Measurements from ENCODE around the gene ERC2.

ERC2 gene

DNA sequence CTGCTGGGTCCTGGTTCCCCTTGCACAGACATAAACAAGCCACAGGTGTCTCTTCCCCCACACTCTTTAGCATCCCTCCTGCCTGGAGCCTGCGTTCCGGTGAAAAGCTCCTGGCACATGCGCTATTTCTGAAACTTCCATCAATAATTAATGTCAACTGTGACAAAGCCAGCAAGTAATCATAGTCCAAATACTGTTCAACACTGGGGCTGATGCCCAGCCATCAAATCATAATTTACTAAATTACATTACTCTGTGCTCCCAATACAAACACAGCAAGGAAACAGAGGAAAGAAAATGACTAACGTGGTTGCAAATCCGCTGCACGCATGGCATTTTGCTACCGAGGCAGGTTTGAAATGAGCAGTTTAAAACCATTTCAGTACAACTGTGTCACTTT, 294.7 kb downstream of the ERC2 start:
- DNase-seq: no peak

GRCh38 chr3:56164436-56164835, 303.8 kb downstream of the ERC2 start:
- no peak for DNase-seq

- DNase-seq: no peak
Observed at GRCh38 chr3:56157693-56158362, 310.4 kb downstream of the ERC2 start.

- no peak for DNase-seq
Observed at GRCh38 chr3:56154297-56154696, 314.0 kb downstream of the ERC2 start.

GRCh38 chr3:56147354-56147753, 320.9 kb downstream of the ERC2 start:
- DNase-seq: no peak

- DNase-seq: no peak
Observed at GRCh38 chr3:56145410-56145809, 322.9 kb downstream of the ERC2 start.

DNA sequence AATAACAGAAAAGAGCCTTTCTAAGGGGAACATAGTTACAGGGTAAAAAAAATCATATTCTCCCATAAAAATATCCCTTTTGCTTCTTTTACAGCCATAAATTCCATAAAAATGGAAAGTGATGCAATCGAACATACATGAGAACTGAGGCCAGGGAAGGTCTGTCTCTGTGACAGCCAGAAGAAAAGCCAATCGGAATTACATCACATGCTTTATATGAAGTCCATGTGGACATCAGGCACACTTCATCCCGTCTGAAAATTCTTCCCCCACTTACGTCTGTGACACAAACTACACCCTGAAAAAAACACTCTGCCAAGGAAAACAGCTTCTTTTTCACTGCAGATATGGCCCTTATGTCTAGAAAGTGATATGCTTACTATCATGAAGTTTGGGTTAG, 323.5 kb downstream of the ERC2 start:
- no peak for DNase-seq

- DNase-seq: peak; percentile 27
Observed at GRCh38 chr3:56137415-56137814, 330.9 kb downstream of the ERC2 start.

DNA sequence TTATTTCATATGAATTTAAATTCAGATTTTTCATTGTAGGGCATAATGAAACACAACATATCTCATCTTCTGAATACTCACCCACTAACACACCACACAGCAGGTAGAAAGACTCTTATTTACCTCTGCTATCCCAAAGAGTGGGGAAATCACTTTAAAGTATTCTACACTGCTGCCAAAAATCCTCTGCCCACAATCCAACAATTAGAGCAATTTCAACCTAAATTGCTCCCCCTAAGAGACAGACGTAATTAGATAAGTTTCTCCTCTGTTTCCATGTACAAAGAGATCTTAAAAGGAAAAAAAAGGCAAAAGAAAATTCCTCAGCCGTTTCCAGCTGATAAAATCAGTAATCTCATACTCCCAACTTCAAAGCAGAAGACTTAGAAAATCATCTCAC, 331.8 kb downstream of the ERC2 start:
- DNase-seq: no peak

GRCh38 chr3:56135941-56136340, 332.3 kb downstream of the ERC2 start:
- DNase-seq: peak; percentile 32

GRCh38 chr3:56133423-56133822, 334.8 kb downstream of the ERC2 start:
- DNase-seq: peak; percentile 39

DNA sequence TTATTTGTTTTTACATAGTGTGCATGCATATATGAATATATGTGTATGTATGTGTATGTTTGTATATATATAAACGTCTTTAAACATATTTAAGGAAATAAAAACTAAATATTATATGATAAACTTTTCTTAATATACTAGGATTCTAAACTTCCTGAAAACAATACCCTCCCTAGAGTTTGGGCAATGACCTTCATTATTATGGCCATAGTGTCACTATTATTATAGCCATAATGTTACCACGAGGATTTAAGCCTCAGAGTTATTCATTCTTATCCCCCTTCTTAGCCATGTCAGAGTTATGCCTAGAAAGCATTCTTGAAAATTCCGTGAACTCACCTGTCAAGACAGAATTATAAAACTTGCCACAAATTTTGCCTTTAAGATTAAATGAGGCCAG, 335.5 kb downstream of the ERC2 start:
- no peak for DNase-seq

DNA sequence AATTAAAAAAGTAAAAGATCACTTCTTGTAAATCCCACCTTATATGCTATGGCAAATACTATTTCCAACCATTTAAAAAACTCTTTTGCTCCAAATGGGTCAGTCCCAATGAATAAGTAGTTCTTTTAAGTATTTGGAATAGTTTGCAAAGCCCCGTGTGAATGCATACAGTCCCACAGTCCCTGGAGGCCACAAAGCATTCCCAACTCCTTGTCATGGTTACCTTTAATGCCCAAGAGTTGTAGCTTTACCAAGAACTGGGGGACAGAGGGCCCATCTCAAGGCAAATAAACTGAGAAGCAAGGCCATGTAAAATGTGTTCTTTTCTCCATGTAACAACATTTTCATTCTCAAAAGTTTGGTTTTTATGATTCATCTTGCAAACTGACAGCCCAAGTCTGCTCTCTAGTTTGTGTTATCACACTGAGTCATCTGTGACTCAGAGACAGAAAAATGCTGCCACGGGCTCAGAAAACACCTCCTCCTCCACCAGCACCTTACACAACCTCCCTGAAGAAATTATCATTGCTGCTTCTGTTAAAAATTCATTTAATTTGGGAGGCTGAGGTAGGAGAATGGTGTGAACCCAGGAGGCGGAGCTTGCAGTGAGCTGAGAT, 336.2 kb downstream of the ERC2 start:
- DNase-seq: peak; percentile 80

GRCh38 chr3:56130036-56130435, 338.2 kb downstream of the ERC2 start:
- DNase-seq: no peak

DNA sequence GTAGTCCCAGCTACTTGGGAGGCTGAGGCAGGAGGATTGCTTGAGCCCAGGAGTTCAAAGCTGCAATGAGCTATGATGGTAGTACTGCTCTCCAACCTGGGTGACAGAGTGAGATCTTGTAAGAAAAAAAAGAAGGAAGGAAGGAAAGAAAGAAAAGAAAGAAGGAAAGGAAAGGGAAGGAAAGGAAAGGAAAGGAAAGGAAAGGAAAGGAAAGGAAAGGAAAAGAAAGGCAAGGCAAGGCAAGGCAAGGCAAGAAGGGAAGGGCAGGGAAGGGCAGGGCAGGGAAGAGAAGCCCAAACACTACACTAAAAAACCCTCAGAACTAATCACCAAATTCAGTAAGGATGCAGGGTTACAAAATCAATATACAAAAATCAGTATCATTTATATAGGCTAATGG, 341.6 kb downstream of the ERC2 start:
- no peak for DNase-seq

DNA sequence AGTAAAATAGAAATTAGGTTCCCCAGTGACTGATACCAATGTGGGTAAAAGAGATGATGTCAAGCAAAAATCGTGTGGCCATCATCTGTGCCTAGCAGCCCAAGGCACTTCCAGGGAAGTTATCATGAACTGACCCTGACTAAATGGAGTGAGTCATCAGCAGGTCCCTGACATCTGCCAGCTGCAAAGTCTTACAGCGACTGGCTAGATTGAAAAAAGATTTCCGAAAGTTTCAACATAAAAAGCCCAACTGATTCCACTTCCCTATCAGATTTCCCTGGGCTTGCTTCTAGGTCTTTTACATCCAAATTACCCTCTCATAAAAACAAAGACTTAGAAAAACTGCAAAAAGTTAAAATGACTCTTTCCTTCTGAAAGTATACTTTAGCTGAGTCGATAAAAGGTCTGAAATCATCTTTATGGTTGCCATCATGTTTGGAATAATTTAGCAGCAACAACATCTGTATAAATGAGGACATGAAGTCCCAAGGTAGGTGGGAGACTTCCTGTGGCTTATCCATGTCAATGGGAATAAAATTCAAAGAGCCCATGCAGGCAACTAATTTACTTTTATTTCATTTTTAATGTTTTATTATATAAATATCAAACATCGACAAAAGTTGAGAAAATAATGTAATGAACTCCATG, 342.8 kb downstream of the ERC2 start:
- peak; percentile 29 for DNase-seq

GRCh38 chr3:56124546-56124945, 343.7 kb downstream of the ERC2 start:
- DNase-seq: no peak

DNA sequence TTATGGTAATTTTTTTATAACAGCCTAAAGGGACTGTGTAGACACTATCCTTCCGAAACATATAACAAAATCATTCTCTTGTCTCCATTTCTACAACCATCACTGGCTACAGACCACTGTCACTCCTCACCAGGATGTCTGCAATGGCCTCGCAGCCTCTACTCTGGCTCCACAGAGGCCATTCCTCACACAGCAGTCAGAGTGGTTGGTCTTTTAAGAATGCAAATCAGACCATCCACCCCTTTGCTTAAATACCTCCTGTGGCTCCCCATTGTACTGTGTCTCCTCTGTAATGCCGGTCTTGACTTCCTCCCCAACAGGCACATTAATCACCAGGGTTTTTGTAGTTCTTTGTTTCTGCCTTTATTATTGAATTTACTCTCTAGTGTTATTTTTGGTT, 344.8 kb downstream of the ERC2 start:
- DNase-seq: no peak

GRCh38 chr3:56122911-56123310, 345.4 kb downstream of the ERC2 start:
- no peak for DNase-seq

GRCh38 chr3:56121716-56122115, 346.6 kb downstream of the ERC2 start:
- no peak for DNase-seq

- DNase-seq: peak; percentile 36
Observed at GRCh38 chr3:56119575-56120349, 348.5 kb downstream of the ERC2 start.

- DNase-seq: no peak
Observed at GRCh38 chr3:56118968-56119367, 349.3 kb downstream of the ERC2 start.

DNA sequence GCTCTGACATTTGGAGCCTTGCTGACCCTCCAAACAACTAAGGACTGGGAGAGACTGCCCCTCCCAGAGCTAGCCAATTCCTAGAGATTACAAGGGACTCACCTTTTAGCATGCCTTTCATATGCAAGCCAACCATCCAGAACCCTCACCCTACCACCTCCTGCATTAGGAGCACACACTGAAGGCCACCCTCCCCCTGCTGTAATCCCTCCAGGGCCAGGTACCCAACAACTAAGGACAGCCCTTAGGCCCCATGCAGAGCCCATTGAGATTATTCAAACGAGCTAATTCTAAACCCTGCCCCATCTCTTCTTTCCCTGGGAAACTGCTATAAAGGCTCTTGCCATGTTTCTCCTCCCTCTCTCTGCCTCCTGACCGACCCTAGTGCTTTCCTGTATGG, 352.6 kb downstream of the ERC2 start:
- no peak for DNase-seq

- DNase-seq: no peak
Observed at GRCh38 chr3:56115199-56115598, 353.1 kb downstream of the ERC2 start.

All from NCI-H226 (cell line).